KG1 (cell line): Measurements from ENCODE around the gene TTC31.
"Not testable (repeated sequence)": the region's sequence is repeated elsewhere in the genome, so short reads cannot be mapped to it uniquely, and the experiment has no call there.

Experiments
- DNase-seq: peaks from one replicate; lab custom pipeline; 2025; lab: John Stamatoyannopoulos, UW

Gene TTC31

GRCh38 chr2:74457549-74458131 lies 25.2 kb upstream of the TTC31 start:
- DNase-seq: peak; percentile 84

- peak; percentile 96 for DNase-seq
Measured at GRCh38 chr2:74458132-74458937, 24.5 kb upstream of the TTC31 start, which contains the start of gene WBP1. TSS of gene WBP1 (plus strand) at chr2:74458438. CDS start at chr2:74458603, 165 bp downstream.

- no peak for DNase-seq
Measured at GRCh38 chr2:74458938-74459363, 23.9 kb upstream of the TTC31 start.

GRCh38 chr2:74459503-74460118 lies 23.3 kb upstream of the TTC31 start:
- not testable (repeated sequence) for DNase-seq

- DNase-seq: not testable (repeated sequence)
Measured at GRCh38 chr2:74460187-74460586, 22.7 kb upstream of the TTC31 start.

- no peak for DNase-seq
Measured at GRCh38 chr2:74461187-74462053, 21.5 kb upstream of the TTC31 start.

GRCh38 chr2:74462054-74462785 lies 20.7 kb upstream of the TTC31 start:
- DNase-seq: no peak

GRCh38 chr2:74462786-74463105 lies 20.1 kb upstream of the TTC31 start:
- DNase-seq: no peak

GRCh38 chr2:74464406-74464805 lies 18.5 kb upstream of the TTC31 start:
- no peak for DNase-seq

- not testable (repeated sequence) for DNase-seq
Measured at GRCh38 chr2:74470742-74471141, 12.1 kb upstream of the TTC31 start.

GRCh38 chr2:74471332-74472065 lies 11.4 kb upstream of the TTC31 start:
- DNase-seq: no peak

- DNase-seq: peak; percentile 90
Measured at GRCh38 chr2:74472086-74472944, 10.6 kb upstream of the TTC31 start, which contains the start of gene MRPL53. TSS of gene MRPL53 (minus strand) at chr2:74472680. CDS start at chr2:74472660, 20 bp downstream.

GRCh38 chr2:74472945-74473258 lies 10.0 kb upstream of the TTC31 start:
- no peak for DNase-seq

- DNase-seq: no peak
Measured at GRCh38 chr2:74474481-74474880, 8.4 kb upstream of the TTC31 start.

GRCh38 chr2:74474899-74475298 lies 8.0 kb upstream of the TTC31 start:
- DNase-seq: no peak

GRCh38 chr2:74481431-74481830 lies 1.4 kb upstream of the TTC31 start:
- DNase-seq: no peak

- no peak for DNase-seq
Measured at GRCh38 chr2:74481961-74482800, 700 bp upstream of the TTC31 start.

- not testable (repeated sequence) for DNase-seq
Measured at GRCh38 chr2:74483675-74484164, 839 bp downstream of the TTC31 start.

GRCh38 chr2:74486141-74486540 lies 3.3 kb downstream of the TTC31 start:
- no peak for DNase-seq
